ENCODE measurements around the gene FGGY. TPM values are rescaled to one million over a fixed set of nuclear protein-coding genes. Genes with fewer than 3 reads are reported as not detected.

FGGY gene
- total RNA-seq, 2 donors from 2014 or later: 16.0 to 21.8 TPM

DNA sequence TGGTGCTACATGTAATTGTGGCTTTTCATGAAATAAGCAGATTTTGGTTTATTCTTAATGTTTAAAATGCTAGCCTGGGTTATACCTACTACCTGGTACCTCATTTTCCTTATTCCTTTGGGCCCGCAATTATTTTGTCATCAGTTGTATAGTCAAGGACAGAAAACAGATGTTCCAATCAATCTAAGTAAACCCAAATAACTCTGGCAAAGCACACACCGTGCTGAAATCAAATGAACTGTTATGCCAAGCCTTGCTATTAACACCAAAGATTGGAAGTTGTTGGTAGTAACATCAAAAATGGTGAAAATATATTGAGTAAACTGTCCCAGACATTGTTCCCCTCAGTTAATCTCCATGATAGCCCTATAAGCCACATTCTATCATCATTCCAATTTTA, 248.9 kb downstream of the FGGY start:
- Histone ChIP-seq H3K4me1 (no peaks in the 10 kb centered on the region), H3K9me3 (no peaks in the 10 kb centered on the region), H3K27ac (no peak overlapping the region), H3K36me3 (no peaks in the 10 kb centered on the region), H3K27me3 (no peaks in the 10 kb centered on the region), H3K4me3 (no peak overlapping the region)
- no peak for DNase-seq (ENCODE audit: low spot score)
- TF ChIP-seq, protein P1, sequence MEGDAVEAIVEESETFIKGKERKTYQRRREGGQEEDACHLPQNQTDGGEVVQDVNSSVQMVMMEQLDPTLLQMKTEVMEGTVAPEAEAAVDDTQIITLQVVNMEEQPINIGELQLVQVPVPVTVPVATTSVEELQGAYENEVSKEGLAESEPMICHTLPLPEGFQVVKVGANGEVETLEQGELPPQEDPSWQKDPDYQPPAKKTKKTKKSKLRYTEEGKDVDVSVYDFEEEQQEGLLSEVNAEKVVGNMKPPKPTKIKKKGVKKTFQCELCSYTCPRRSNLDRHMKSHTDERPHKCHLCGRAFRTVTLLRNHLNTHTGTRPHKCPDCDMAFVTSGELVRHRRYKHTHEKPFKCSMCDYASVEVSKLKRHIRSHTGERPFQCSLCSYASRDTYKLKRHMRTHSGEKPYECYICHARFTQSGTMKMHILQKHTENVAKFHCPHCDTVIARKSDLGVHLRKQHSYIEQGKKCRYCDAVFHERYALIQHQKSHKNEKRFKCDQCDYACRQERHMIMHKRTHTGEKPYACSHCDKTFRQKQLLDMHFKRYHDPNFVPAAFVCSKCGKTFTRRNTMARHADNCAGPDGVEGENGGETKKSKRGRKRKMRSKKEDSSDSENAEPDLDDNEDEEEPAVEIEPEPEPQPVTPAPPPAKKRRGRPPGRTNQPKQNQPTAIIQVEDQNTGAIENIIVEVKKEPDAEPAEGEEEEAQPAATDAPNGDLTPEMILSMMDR (IDR thresholded peaks at IDR 0.05): no peak

DNA sequence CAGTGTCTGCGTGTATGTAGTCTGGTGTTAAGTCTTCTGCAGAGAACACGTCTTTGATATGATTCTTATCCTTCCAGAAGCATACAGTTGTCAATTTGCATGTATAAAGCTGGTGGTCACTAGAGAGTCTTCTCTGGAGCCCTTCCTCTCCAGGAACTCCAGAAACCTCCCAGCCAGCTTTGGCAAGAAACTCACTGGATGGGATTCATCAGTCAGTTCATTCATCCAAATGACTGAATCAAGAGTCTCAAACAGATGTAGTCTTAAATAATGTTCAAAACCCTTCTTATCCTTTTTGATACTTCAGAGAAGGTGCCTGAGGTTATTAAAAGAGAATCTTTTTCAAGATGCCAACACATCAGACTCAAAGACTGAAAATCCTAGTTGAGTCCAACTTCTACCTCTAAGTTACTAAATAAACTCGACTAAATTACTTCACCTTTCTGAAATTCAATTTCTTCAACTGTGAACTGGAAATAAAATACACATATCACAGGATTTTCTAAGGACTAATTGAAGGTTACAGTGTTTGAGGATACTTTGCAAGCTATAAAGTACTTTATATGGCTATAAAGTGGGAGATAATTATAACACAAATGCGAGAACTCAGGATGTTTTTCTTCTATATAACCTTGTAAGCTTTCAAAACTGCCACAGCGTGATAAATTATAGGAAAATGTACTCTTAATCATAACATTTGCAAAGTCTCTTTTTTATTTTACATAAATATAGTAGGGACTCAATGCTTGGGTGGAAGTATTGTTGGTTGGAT, 252.4 kb downstream of the FGGY start:
- no peaks in the 10 kb centered on the region for H3K4me1 ChIP-seq
- no peak overlapping the region for H3K4me3 ChIP-seq
- no peak for DNase-seq (ENCODE audit: low spot score)

DNA sequence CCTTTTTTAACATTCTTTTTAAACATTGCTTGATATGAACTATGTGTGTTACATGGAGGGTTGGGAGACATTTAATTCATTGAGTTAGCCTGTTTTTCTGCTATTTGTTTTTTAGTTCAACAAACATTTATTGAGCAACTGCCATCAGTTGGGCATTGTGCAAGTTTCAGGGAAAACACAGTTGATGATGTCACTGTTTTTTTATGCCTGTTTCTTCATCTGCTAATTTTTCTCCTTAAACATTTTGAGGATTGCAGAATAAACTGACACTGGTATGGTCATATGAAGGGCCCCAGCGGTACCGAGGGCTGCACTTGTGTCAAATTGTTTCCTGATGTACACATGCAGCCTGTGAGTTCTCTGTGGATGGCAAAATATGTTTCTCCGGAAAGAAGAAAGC, 253.0 kb downstream of the FGGY start:
- Histone ChIP-seq H3K4me1 (no peaks in the 10 kb centered on the region), H3K4me3 (no peak overlapping the region), H3K36me3 (no peaks in the 10 kb centered on the region), H3K27ac (peak overlapping the region in 1 of 2 donors; percentile 20), H3K27me3 (no peaks in the 10 kb centered on the region), H3K9me3 (no peaks in the 10 kb centered on the region)
- DNase-seq (ENCODE audit: low spot score): peak; percentile 65
- TF ChIP-seq, protein P1 (IDR thresholded peaks at IDR 0.05): no peak

More for the DNA sequence above, 252.4 kb downstream of the FGGY start:
- TF ChIP-seq, protein P1 (IDR thresholded peaks at IDR 0.05): no peak
- no peaks in the 10 kb centered on the region for H3K9me3 ChIP-seq
- H3K36me3 ChIP-seq: no peaks in the 10 kb centered on the region
- no peak overlapping the region for H3K27ac ChIP-seq
- H3K27me3 ChIP-seq: no peaks in the 10 kb centered on the region

DNA sequence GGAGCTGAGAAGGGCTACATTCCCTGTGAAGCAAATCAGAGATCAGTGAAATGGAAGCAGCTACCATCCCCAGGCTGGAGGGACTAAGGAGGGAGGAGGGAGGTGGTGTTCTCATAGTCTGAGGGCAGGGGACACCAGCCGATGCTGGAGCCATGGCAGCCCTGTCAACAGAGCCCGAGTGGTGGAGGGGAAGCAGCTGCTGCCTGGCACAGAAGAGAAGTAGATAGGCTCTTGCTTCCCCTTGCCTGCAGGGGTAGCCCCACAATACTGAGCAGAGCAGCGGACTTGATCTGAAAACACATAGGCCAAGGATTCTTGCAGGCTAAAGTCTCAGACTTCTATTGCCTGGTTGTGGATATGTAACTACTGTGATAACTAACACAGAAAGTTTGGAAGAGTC, 255.1 kb downstream of the FGGY start:
- Histone ChIP-seq H3K4me1 (no peaks in the 10 kb centered on the region), H3K27me3 (no peaks in the 10 kb centered on the region), H3K36me3 (no peaks in the 10 kb centered on the region), H3K27ac (no peak overlapping the region), H3K9me3 (no peaks in the 10 kb centered on the region), H3K4me3 (no peak overlapping the region)
- DNase-seq (ENCODE audit: low spot score): no peak
- TF ChIP-seq, protein P1 (IDR thresholded peaks at IDR 0.05): no peak

DNA sequence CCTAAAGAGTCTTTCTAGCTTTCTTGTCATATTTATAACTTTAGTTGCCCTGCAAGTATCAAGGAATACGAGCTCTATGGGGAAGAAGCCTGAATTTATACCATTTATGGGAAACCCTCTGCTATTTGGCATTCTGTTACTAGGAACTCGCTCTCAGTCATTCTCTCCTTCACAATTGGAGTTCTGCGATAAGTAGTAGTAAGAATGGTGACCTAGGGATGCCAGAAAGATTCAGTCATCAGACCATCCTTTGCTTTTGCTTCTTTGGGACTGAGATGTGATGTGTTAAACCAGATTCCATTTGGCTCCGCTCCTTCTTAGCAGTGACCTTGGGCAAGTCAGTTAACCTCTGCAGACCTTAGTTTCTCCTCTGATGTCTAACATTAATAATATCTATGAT, 256.5 kb downstream of the FGGY start:
- no peak for DNase-seq (ENCODE audit: low spot score)
- Histone ChIP-seq H3K27me3 (no peaks in the 10 kb centered on the region), H3K4me1 (no peaks in the 10 kb centered on the region), H3K36me3 (no peaks in the 10 kb centered on the region), H3K27ac (no peak overlapping the region), H3K9me3 (peaks cover 0 to 4% of the 10 kb centered on the region in 2 donors), H3K4me3 (no peak overlapping the region)
- TF ChIP-seq, protein P1 (IDR thresholded peaks at IDR 0.05): no peak
